HAP-1 (cell line): ENCODE results near the gene CYTIP.

Experiments
- DNase-seq, 2 experiments: peaks; one replicate each; pipeline ENCODE4 v3.0.0-alpha.2; 2016 to 2020; ENCODE audit warnings: low spot score in 2 of 2
- H3K27me3 ChIP-seq: fragments of 250-450 bp; sonication (Bioruptor Pico); 2 replicates; pipeline ENCODE4 v1.5.1; 2020; ENCODE audit warnings: low read depth, mild to moderate bottlenecking, moderate library complexity
- H3K36me3 ChIP-seq: fragments of 250-450 bp; sonication (Bioruptor Pico); replicated peaks from 2 replicates; pipeline ENCODE4 v1.5.1; 2020; ENCODE audit warnings: mild to moderate bottlenecking
- H3K4me1 ChIP-seq: fragments of 250-450 bp; sonication (Bioruptor Pico); 2 replicates; pipeline ENCODE4 v1.5.1; 2020; ENCODE audit warnings: mild to moderate bottlenecking
- H3K4me3 ChIP-seq: fragments of 250-450 bp; sonication (Bioruptor Pico); 2 replicates; pipeline ENCODE4 v1.5.1; 2020; ENCODE audit warnings: mild to moderate bottlenecking, moderate library complexity
- H3K9me3 ChIP-seq: fragments of 250-450 bp; sonication (Bioruptor Pico); 2 replicates; pipeline ENCODE4 v1.5.1; 2020; ENCODE audit warnings: mild to moderate bottlenecking, moderate library complexity
- in situ Hi-C: fragments of 300-500 bp; cut with MboI; formaldehyde crosslinking; loops from 3 replicates; pipeline ENCODE4 v1.14.3; 2020; ENCODE audit warnings: low sequenced_read_pairs, inconsistent platforms, mixed read lengths

Gene CYTIP

DNA sequence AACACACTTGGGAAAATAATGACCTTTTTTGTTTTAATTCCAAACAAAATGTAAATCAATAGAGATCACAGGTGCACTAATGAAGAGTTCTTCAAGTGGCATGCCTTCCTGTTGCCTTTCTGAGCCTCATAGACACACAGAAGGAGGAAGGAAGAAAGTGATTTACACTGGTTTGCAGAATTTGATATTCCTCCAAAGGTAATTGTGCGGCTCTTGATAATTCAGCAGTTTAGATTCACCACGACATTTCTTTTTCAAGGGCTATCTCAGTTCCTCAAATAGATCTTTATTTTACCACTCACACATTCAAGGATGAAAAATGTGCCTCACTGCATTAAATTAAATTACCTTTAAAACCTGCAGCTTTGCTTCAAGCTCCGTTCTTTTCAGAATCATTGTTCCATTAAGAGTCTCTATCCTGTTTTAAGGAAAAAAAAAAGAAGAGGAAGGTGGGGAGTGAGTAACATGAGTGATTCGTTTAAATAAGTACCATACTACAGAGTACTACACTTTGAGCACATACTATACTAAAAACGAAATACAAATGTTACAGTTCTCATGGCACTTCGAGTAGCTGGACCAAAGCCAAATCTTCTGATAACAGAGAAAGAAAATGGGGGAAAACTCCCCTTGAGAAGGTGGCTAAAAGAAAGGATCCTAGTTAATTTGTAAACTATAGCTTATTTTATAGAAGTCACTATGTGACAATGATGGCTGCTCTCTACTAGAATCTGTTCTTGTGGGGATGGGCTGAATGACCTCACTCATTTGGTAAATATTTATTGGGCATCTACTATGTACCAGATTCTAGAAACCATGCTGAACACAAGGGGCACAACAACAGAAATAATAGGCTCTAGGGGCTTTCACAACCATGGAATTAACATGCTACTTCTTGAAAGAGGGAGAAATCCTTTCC lies 16.6 kb downstream of the CYTIP start:
- Histone ChIP-seq H3K4me1 (no peaks in the 10 kb centered on the region; the same call in 1 of the 2 replicates), H3K4me3 (no peak overlapping the region), H3K27me3 (no peaks in the 10 kb centered on the region), H3K9me3 (no peaks in the 10 kb centered on the region), H3K36me3 (no peaks in the 10 kb centered on the region)
- in situ Hi-C loops: no loop called here
- no peak for DNase-seq

GRCh38 chr2:157426477-157426994 lies 17.4 kb downstream of the CYTIP start:
- DNase-seq: no peak
- Histone ChIP-seq H3K4me3 (no peak overlapping the region), H3K4me1 (no peaks in the 10 kb centered on the region; the same call in 1 of the 2 replicates), H3K36me3 (no peaks in the 10 kb centered on the region), H3K27me3 (no peaks in the 10 kb centered on the region), H3K9me3 (no peaks in the 10 kb centered on the region)
- in situ Hi-C loops: no loop called here

DNA sequence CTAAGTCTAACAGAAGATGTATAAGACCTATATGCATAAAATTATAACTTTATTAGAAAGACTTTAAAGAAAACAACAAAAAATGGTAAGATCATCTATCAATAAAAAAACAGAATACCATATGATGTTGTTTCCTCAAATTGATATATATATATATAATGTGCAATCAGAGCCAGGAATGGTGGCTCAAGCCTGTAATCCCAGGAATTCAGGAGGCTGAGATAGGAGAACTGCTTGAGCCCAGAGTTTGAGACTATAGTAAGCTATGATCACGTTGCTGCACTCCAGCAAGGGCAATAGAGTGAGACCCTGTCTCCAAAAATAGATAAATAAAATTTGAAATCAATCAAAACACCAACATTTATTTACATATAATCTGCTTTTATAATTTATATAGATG lies 19.5 kb downstream of the CYTIP start:
- H3K4me3 ChIP-seq: no peak overlapping the region
- H3K4me1 ChIP-seq: no peaks in the 10 kb centered on the region
- no peaks in the 10 kb centered on the region for H3K9me3 ChIP-seq
- no peaks in the 10 kb centered on the region for H3K36me3 ChIP-seq
- H3K27me3 ChIP-seq: no peaks in the 10 kb centered on the region
- no peak for DNase-seq
- in situ Hi-C loops: no loop called here

DNA sequence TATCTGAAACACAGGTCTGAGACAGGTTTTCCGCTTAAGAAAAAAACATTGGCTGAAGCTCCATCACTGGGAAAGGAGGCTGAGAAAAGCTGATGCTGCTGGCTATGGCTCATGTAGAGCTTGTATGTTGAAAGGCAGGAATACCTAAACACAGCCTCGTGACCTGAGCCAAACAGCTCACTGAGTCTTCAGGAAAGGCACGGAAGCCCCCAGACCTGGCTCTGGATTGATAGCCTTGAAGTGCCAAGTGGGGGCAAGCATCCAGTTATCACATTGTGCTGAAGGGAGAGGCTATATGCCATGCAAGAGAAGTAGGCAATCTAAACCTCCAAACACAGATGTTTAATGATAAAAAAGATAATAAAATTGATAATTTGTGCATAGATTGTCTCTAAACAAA lies 21.9 kb downstream of the CYTIP start:
- H3K36me3 ChIP-seq: no peaks in the 10 kb centered on the region

GRCh38 chr2:157421331-157421944 lies 22.5 kb downstream of the CYTIP start:
- H3K36me3 ChIP-seq: no peaks in the 10 kb centered on the region
- no peaks in the 10 kb centered on the region; the same call in none of the 2 replicates for H3K4me1 ChIP-seq
- H3K9me3 ChIP-seq: no peaks in the 10 kb centered on the region
- no peaks in the 10 kb centered on the region for H3K27me3 ChIP-seq
- in situ Hi-C loops: no loop called here
- H3K4me3 ChIP-seq: no peak overlapping the region
- no peak for DNase-seq

More for the DNA sequence above, 21.9 kb downstream of the CYTIP start:
- Histone ChIP-seq H3K4me3 (no peak overlapping the region), H3K9me3 (no peaks in the 10 kb centered on the region), H3K27me3 (no peaks in the 10 kb centered on the region), H3K4me1 (no peaks in the 10 kb centered on the region; the same call in none of the 2 replicates)
- in situ Hi-C loops: no loop called here
- no peak for DNase-seq

GRCh38 chr2:157420771-157421323 lies 23.0 kb downstream of the CYTIP start:
- Histone ChIP-seq H3K9me3 (no peaks in the 10 kb centered on the region), H3K36me3 (no peaks in the 10 kb centered on the region)
- in situ Hi-C loops: no loop called here

GRCh38 chr2:157419031-157419575 lies 24.8 kb downstream of the CYTIP start:
- no peaks in the 10 kb centered on the region for H3K27me3 ChIP-seq
- in situ Hi-C loops: no loop called here
- DNase-seq: no peak
- H3K9me3 ChIP-seq: no peaks in the 10 kb centered on the region
- no peaks in the 10 kb centered on the region for H3K36me3 ChIP-seq
- no peaks in the 10 kb centered on the region; the same call in none of the 2 replicates for H3K4me1 ChIP-seq
- no peak overlapping the region for H3K4me3 ChIP-seq

More at GRCh38 chr2:157420771-157421323, 23.0 kb downstream of the CYTIP start:
- Histone ChIP-seq H3K4me1 (no peaks in the 10 kb centered on the region; the same call in none of the 2 replicates), H3K27me3 (no peaks in the 10 kb centered on the region), H3K4me3 (no peak overlapping the region)
- no peak for DNase-seq

DNA sequence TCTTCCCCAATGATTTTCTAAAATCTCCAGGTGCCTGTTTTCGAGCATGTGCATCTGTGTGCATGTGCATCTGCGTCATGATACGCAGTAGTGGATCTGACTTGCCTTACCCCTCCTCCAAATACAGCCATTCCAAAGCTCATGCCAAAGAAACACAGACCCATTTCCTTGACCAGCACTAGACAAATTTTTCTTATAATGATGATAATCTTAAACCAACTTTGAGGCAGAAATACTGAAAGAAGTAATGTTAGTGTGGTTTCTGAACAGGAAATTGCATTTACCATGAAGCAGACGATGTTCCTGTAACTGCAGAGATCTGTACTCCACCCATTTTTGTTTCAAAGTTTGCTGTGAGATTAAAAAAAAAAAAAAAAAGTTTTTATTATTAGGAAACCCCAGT lies 25.6 kb downstream of the CYTIP start:
- no peak for DNase-seq
- Histone ChIP-seq H3K4me1 (no peaks in the 10 kb centered on the region; the same call in none of the 2 replicates), H3K36me3 (no peaks in the 10 kb centered on the region), H3K9me3 (no peaks in the 10 kb centered on the region), H3K4me3 (no peak overlapping the region), H3K27me3 (no peaks in the 10 kb centered on the region)
- in situ Hi-C loops: no loop called here

DNA sequence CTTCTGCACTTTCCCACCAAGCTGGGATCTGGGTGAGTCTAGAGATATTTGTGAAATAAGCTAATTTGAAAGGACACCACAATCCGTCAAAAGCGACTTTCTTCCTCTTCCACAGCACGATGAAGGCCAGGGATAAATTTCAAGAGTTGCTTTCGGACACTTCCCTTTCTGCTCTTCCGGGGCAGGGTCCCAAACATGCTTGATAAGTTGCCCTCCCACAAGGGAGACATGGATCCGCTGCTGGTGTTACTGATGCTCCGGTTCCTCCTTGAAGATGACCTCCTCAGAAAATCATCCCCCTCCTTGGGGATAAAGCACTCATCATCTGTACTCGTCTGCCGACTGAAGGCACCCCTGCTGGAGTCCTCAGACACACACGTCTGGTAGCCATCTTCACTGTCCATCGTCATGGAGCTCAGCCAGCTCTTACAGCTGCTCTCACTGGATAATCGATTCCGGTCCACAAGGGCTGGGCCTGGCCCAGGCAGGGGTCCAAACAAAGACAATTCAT lies 28.2 kb downstream of the CYTIP start:
- in situ Hi-C loops: no loop called here
- Histone ChIP-seq H3K27me3 (no peaks in the 10 kb centered on the region), H3K4me1 (no peaks in the 10 kb centered on the region; the same call in none of the 2 replicates), H3K9me3 (no peaks in the 10 kb centered on the region), H3K4me3 (no peak overlapping the region), H3K36me3 (no peaks in the 10 kb centered on the region)
- no peak for DNase-seq

DNA sequence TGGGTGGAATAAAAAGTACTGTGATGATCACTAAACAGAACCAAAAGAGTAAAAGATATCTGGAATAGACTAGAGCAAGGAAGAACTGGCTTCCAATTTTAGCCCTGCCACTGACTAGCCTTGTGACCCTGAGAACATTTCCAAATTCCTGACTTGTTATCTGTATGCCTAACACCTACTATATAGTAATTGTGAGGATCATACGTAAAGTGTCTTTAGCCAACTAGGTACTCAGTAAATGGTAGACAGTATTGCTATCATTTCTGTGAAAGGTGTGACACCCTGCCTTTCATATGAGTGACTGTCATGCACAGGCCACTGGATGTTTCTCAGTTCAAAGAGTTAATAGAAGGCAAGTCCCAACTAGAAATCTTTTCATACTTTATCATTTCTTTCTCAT lies 29.8 kb downstream of the CYTIP start:
- Histone ChIP-seq H3K4me3 (no peak overlapping the region), H3K4me1 (no peaks in the 10 kb centered on the region; the same call in none of the 2 replicates), H3K36me3 (no peaks in the 10 kb centered on the region), H3K9me3 (no peaks in the 10 kb centered on the region), H3K27me3 (no peaks in the 10 kb centered on the region)
- in situ Hi-C loops: no loop called here
- DNase-seq: no peak

DNA sequence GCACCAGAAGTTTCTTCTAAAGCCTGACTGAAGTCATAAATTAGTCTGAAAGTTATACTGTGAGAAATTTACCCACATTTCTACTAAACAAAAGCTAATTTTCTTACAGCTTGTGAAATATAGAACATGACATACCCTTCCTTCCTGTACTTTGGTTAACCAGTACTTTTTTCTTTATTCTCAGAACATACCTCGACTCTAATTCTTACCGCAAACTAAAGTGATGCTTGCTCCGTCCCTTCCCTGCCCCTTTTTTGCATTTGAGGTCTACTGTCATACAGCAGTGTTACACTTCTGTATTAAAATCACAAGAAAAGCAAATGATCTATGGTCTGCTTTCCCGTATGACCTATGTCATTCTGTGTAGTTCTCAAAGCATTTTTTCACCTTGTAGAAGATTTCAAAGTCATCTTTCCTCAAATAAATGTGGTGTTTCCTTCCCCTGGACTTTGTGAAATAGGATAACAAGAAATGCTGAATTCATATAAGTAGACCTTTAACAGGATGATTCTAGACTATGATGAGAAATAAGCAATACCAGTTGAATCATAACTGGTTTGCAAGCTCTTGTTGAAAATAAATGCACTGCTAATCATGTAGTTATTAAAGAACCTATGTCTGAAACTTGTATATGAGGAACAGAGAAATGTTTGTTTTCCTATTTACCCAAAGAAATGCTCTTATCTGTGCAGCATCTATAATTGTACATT lies 30.4 kb downstream of the CYTIP start:
- no peaks in the 10 kb centered on the region for H3K27me3 ChIP-seq
- no peaks in the 10 kb centered on the region; the same call in none of the 2 replicates for H3K4me1 ChIP-seq
- in situ Hi-C loops: no loop called here
- H3K9me3 ChIP-seq: no peaks in the 10 kb centered on the region
- no peak for DNase-seq
- H3K36me3 ChIP-seq: no peaks in the 10 kb centered on the region
- H3K4me3 ChIP-seq: no peak overlapping the region

- no peaks in the 10 kb centered on the region for H3K36me3 ChIP-seq
- in situ Hi-C loops: no loop called here
- H3K4me1 ChIP-seq: no peaks in the 10 kb centered on the region
- H3K4me3 ChIP-seq: no peak overlapping the region
- H3K27me3 ChIP-seq: no peaks in the 10 kb centered on the region
- DNase-seq: no peak
- H3K9me3 ChIP-seq: no peaks in the 10 kb centered on the region
Observed at GRCh38 chr2:157411624-157412336, 32.1 kb downstream of the CYTIP start.
